Uterus (tissue), 4 donors: ENCODE measurements around the gene ALDH1L1. TPM values are rescaled to one million over a fixed set of nuclear protein-coding genes. Genes with fewer than 3 reads are reported as not detected.

Experiments used
- DNase-seq, 2 donors: peaks; one replicate each; pipeline ENCODE4 v3.0.0-alpha.2; 2019 to 2020
- H3K27ac ChIP-seq, 2 donors: fragments of 200-600 bp; sonication (generic); 1 replicate in 1 of 2; 2 replicates in 1 of 2; pipeline ENCODE4 v1.5.1; 2016 to 2018
- H3K27me3 ChIP-seq, 2 donors: fragments of 200-600 bp; sonication (generic); one replicate each; pipeline ENCODE4 v1.5.1; 2018 to 2019; ENCODE audit warnings: control low read depth in 1 of 2
- H3K36me3 ChIP-seq, 2 donors: fragments of 200-600 bp; sonication (generic); one replicate each; pipeline ENCODE4 v1.5.1; 2019; ENCODE audit warnings: control low read depth in 1 of 2
- H3K4me1 ChIP-seq, 2 donors: fragments of 200-600 bp; sonication (generic); one replicate each; pipeline ENCODE4 v1.5.1; 2018 to 2019; ENCODE audit warnings: control low read depth in 1 of 2
- H3K4me3 ChIP-seq, 2 donors: fragments of 200-600 bp; sonication (generic); 1 replicate in 1 of 2; 2 replicates in 1 of 2; pipeline ENCODE4 v1.5.1; 2018 to 2019; ENCODE audit warnings: mild to moderate bottlenecking in 1 of 2
- H3K9me3 ChIP-seq, 2 donors: fragments of 200-600 bp; sonication (generic); one replicate each; pipeline ENCODE4 v1.5.1; 2019; ENCODE audit warnings: control low read depth in 1 of 2
- CTCF ChIP-seq, 4 experiments: fragments of 200-600 bp in 2 of 4; fragments of 450-650 bp in 2 of 4; sonication (generic) in 2 of 4; IDR thresholded peaks; one replicate each; pipeline ENCODE4 v1.5.1; 2016 to 2019; ENCODE audit warnings: antibody characterized with exemption in 4 of 4, mild to moderate bottlenecking in 2 of 4, moderate library complexity in 1 of 4
- POLR2A ChIP-seq, 2 donors: fragments of 450-650 bp; IDR thresholded peaks; one replicate each; pipeline ENCODE4 v1.6.1; 2016; ENCODE audit warnings: antibody characterized with exemption in 2 of 2, mild to moderate bottlenecking in 1 of 2, moderate library complexity in 1 of 2
- intact Hi-C: fragments of 100-400 bp; cut with DNase I; formaldehyde crosslinking; loops from one replicate; pipeline ENCODE4 v1.15.1; 2023; ENCODE audit warnings: low total_unique reads
- total RNA-seq, 4 donors: library from RNA; depleted of rRNA in 3 of 4; stranded (reverse); fragments of >200 nt in 3 of 4; gene quantifications; one replicate each; pipeline versions ENCODE4 v1.1.0 to v1.2.4, GENCODE V29; 2014 to 2023
- donor health status: DM: yes; HTN: yes; CAD: no.

Gene ALDH1L1
- total RNA-seq, 4 donors from 2014 or later = 2.1 to 27.3 (median 8.4) TPM

GRCh38 chr3:126186271-126186670 lies 5.9 kb upstream of the ALDH1L1 start:
- no peaks in the 10 kb centered on the region for H3K36me3 ChIP-seq
- H3K27me3 ChIP-seq = no peaks in the 10 kb centered on the region
- DNase-seq = no peak
- H3K9me3 ChIP-seq = no peaks in the 10 kb centered on the region
- peaks cover 0 to 1% of the 10 kb centered on the region in 2 donors for H3K4me1 ChIP-seq
- TF ChIP-seq POLR2A (IDR thresholded peaks at IDR 0.05) (no peak), CTCF (IDR thresholded peaks at IDR 0.05) (no peak)
- intact Hi-C loops = no loop called here
- H3K4me3 ChIP-seq = no peak overlapping the region
- H3K27ac ChIP-seq = no peak overlapping the region

DNA sequence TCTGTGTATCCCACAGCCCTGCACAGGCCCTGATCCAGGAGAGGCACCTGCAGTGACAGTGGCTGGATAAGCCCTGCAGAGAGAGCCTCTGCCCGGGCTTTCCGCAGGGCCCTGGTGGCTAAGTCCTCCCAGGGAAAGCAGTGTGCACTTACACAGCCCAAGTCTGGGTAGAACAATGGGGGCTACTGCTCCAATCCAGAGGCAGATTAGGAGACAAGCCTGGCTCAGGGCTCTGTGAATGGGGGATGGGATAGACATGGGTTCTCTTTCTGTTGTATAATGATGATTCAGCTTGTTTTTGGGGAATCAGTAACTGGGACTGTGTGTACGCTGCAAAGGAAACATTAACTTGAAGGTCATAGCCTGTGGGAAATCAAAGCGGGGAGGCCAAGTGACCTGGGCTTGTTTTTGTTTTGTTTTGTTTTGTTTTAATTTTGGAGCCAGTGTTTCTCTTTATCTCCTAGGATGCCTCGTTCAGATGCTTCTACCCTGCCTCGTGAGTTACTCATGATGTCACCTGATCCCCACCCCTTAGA lies 4.1 kb upstream of the ALDH1L1 start:
- Histone ChIP-seq H3K4me1 (peaks cover 0 to 5% of the 10 kb centered on the region in 2 donors), H3K4me3 (no peak overlapping the region), H3K27me3 (no peaks in the 10 kb centered on the region), H3K27ac (no peak overlapping the region), H3K36me3 (no peaks in the 10 kb centered on the region), H3K9me3 (no peaks in the 10 kb centered on the region)
- TF ChIP-seq CTCF (IDR thresholded peaks at IDR 0.05) (no peak), POLR2A (IDR thresholded peaks at IDR 0.05) (no peak)
- intact Hi-C loops = no loop called here
- no peak for DNase-seq

GRCh38 chr3:126181398-126181725 lies 976 bp upstream of the ALDH1L1 start:
- TF ChIP-seq CTCF (IDR thresholded peaks at IDR 0.05) (no peak), POLR2A (IDR thresholded peaks at IDR 0.05) (no peak)
- Histone ChIP-seq H3K27me3 (no peaks in the 10 kb centered on the region), H3K27ac (peak overlapping the region; percentile 71 to 81), H3K9me3 (no peaks in the 10 kb centered on the region), H3K36me3 (no peaks in the 10 kb centered on the region), H3K4me3 (peak overlapping the region; percentile 43 to 67), H3K4me1 (peaks cover 0 to 5% of the 10 kb centered on the region in 2 donors)
- no peak for DNase-seq
- intact Hi-C loops = no loop called here

DNA sequence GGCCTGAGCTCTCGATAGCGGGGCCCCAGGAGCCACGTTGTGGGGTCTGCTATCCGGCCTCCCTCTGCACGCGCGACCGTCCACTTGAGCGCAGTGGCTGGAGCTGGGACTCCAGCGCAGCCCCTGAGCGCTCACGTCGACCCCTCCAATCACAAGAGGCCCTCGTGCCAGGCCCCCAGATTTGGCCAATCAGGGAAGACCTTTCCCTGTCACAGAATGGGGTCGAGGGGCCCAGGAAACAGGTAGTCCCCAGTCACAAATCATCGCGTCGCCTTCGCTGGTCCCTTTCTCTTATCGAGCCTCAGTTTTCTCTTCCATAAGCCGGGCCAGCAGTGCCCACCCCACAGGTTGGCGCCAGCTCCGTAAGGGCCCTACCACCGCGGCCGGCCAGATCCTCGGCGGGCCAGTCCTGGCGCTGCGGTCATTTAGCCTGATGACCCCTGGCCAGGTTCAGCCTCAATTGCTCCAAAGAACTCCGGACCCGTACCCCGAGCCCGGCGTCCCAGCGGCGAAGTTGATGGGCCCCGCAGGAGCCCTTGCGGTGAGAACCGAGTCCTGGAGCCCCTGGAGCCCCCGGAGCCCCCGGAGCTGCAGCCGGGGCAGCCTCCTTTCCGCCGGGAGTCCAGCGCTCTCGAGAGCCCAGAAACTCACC lies 435 bp downstream of the ALDH1L1 start:
- TF ChIP-seq CTCF (IDR thresholded peaks at IDR 0.05) = peak in 2 of 4 experiments; percentile 0 to 23
- no peak for TF ChIP-seq POLR2A (IDR thresholded peaks at IDR 0.05)
- Histone ChIP-seq H3K4me3 (peak overlapping the region; percentile 43 to 67), H3K27me3 (no peaks in the 10 kb centered on the region), H3K4me1 (peaks cover 0 to 5% of the 10 kb centered on the region in 2 donors), H3K36me3 (no peaks in the 10 kb centered on the region), H3K27ac (peak overlapping the region; percentile 71 to 81), H3K9me3 (no peaks in the 10 kb centered on the region)
- intact Hi-C loops = no loop called here
- peak; percentile 43 to 53 for DNase-seq

DNA sequence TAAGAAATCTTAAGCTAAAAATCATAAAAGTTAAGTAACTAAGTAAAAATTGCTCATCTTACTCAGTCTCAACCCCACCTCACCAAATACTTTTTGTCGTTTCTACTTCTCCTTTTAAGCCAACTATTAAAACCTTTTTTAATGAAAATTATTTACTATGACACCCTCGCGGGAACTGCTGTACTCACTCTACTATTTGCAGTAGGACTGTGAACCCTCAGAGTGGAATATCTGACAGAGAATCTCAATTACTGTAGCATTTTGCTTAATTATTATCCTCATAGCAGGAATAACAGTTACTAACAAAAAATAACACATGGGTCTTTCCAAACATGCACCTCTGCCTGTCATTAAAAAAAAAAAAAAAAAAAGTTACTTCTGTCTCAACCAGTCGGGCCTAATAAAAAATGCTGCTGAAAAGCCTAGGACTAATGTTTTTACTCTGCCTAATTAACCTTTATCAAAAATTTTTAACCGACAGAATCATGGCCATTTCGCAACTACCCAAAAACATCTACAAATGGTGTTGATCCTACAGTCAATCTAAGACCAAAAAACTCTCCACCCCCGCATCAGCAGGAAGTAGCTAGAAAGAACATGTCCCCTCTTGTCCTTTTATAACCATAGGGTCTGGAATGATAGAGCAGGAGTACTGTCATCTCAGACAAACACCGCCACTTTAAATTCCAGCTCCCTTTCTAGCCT lies 10.2 kb downstream of the ALDH1L1 start:
- peaks cover 0 to 3% of the 10 kb centered on the region in 2 donors for H3K36me3 ChIP-seq
- no peak for DNase-seq
- no peak overlapping the region for H3K4me3 ChIP-seq
- no peak for TF ChIP-seq CTCF (IDR thresholded peaks at IDR 0.05)
- no peak for TF ChIP-seq POLR2A (IDR thresholded peaks at IDR 0.05)
- no peaks in the 10 kb centered on the region for H3K4me1 ChIP-seq
- intact Hi-C loops = no loop called here
- H3K27me3 ChIP-seq = peaks cover 0 to 8% of the 10 kb centered on the region in 2 donors
- H3K27ac ChIP-seq = no peak overlapping the region
- no peaks in the 10 kb centered on the region for H3K9me3 ChIP-seq
